Left hindlimb (tissue), 1 donor: ENCODE data around the gene ZBTB49.

Source experiments
- DNase-seq: peaks from one replicate; pipeline ENCODE4 v3.0.0-alpha.2; 2018

ZBTB49 gene

DNA sequence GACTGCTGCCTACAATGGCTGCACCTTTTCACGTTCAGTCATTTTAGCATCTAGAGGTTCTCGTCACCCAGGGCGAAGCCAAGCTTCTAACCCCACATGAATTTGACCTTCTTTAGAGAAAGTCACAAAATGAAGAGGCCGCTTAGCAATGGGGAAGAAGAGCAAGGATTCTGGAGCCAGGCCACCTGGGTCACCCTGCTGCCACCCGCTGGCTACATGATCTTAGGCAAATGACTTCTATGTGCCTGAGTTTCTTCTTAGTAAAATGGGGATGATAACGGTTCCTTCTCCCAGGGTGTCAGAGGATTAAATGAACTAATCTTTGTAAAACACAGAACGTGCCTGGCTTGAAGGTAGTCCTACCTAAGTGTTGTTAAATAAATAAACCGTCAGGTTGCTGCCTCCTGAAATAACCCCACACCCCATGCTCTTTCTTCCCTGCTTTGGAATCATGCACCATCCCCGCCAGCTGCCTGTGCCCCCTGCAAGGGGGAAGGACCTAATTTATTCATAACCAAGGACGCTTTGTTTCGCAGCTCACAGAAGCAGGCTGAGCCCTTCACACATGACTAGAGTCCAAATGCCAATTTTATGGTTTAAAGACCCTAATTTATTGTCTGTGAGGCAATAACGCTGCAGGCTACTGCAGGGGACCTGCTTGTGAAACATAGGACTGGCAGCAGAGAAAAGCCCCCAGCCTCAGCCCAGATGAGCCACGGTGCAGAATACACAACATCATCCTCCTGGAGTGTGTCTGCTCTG is 68.2 kb downstream of the ZBTB49 start:
- DNase-seq: no peak

- no peak for DNase-seq
Measured at GRCh38 chr4:4361883-4362282, 71.8 kb downstream of the ZBTB49 start.

- no peak for DNase-seq
Measured at GRCh38 chr4:4362991-4363697, 73.1 kb downstream of the ZBTB49 start.

DNA sequence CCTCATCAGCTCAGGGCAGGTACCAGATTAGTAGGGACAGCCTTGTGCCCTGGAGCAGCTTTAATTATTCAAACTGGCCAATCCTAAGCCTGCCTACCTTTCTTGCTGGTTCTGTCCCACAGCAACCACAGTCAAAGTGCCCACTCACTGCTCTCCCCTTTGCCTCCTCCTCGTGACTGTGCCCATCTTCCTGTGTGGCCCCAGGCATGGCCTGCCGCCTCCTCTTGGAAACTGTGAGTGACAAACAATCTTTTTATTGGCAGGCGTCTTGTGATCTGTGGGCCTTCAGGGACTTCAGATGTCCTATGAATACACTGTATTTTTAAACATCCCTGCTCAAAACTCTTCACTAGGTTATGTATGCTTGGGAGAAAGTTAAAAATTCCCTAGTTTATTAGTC is 74.0 kb downstream of the ZBTB49 start:
- DNase-seq: no peak

GRCh38 chr4:4364486-4365208 is 74.6 kb downstream of the ZBTB49 start:
- DNase-seq: no peak

GRCh38 chr4:4368809-4369580 is 78.9 kb downstream of the ZBTB49 start:
- no peak for DNase-seq
